ENCODE data around the gene POLE. TPM values are rescaled to one million over a fixed set of nuclear protein-coding genes. Genes with fewer than 3 reads are reported as not detected.

POLE gene
- total RNA-seq, 4 donors from 2014 or later, result 7.2 to 63.8 (median 23.3) TPM

- ATAC-seq, result no peak
- Histone ChIP-seq H3K4me3 (no peak overlapping the region), H3K36me3 (no peaks in the 10 kb centered on the region), H3K27me3 (peaks cover 81% of the 10 kb centered on the region), H3K27ac (no peak overlapping the region), H3K9me3 (peaks cover 0 to 11% (median 0%) of the 10 kb centered on the region in 3 donors), H3K4me1 (peaks cover 0 to 23% (median 3%) of the 10 kb centered on the region in 3 donors)
- WGBS, 2 donors (ENCODE audit: low coverage in 1 of 2), result 45 to 47% methylated on average over 6 to 10 of the region's 25 CpGs
- peak; percentile 8 for TF ChIP-seq POLR2AphosphoS5 (IDR thresholded peaks at IDR 0.05)
- TF ChIP-seq EP300 (IDR thresholded peaks at IDR 0.05), result no peak
- no peak for TF ChIP-seq POLR2A (IDR thresholded peaks at IDR 0.05)
Observed at GRCh38 chr12:132608231-132609171, 78.6 kb downstream of the POLE start.

- Histone ChIP-seq H3K36me3 (no peaks in the 10 kb centered on the region), H3K27ac (no peak overlapping the region), H3K27me3 (peaks cover 94% of the 10 kb centered on the region), H3K4me3 (no peak overlapping the region), H3K4me1 (peaks cover 0 to 25% (median 3%) of the 10 kb centered on the region in 3 donors), H3K9me3 (peaks cover 0 to 10% (median 0%) of the 10 kb centered on the region in 3 donors)
- TF ChIP-seq POLR2AphosphoS5 (IDR thresholded peaks at IDR 0.05) (no peak), CTCF (IDR thresholded peaks at IDR 0.05) (no peak), EP300 (IDR thresholded peaks at IDR 0.05) (no peak), POLR2A (IDR thresholded peaks at IDR 0.05) (no peak)
- ATAC-seq, result no peak
- 50 to 86% methylated on average over 1 to 6 of the region's 19 CpGs for WGBS, 2 donors (ENCODE audit: low coverage in 1 of 2)
Observed at GRCh38 chr12:132606927-132607326, 80.2 kb downstream of the POLE start.

DNA sequence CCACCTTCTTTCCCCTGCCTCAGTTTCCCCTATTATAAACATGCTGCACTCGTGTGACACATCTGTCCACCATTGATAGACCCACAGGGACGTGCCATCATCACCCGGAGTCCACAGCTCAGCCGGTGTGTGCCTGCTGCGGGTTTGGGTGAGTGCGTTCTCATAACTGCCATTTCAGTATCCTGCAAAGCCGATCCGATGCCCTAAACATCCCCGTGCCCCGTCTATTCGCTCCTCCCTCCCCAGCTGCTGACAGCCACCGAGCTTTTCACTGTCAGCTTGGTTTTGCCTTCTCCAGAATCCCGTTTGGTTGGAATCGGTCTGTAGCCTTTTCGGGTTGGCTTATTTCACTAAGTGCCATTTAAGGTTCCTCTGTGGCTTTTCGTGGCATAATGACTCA, 80.7 kb downstream of the POLE start:
- Histone ChIP-seq H3K9me3 (peaks cover 0 to 5% (median 0%) of the 10 kb centered on the region in 3 donors), H3K4me1 (peaks cover 0 to 25% (median 3%) of the 10 kb centered on the region in 3 donors), H3K27ac (no peak overlapping the region), H3K4me3 (no peak overlapping the region), H3K27me3 (peaks cover 89% of the 10 kb centered on the region), H3K36me3 (no peaks in the 10 kb centered on the region)
- ATAC-seq, result no peak
- TF ChIP-seq POLR2A (IDR thresholded peaks at IDR 0.05) (no peak), EP300 (IDR thresholded peaks at IDR 0.05) (no peak), POLR2AphosphoS5 (IDR thresholded peaks at IDR 0.05) (no peak), CTCF (IDR thresholded peaks at IDR 0.05) (no peak)
- WGBS, 2 donors (ENCODE audit: low coverage in 1 of 2), result 50 to 51% methylated on average over 2 to 16 of the region's 16 CpGs

DNA sequence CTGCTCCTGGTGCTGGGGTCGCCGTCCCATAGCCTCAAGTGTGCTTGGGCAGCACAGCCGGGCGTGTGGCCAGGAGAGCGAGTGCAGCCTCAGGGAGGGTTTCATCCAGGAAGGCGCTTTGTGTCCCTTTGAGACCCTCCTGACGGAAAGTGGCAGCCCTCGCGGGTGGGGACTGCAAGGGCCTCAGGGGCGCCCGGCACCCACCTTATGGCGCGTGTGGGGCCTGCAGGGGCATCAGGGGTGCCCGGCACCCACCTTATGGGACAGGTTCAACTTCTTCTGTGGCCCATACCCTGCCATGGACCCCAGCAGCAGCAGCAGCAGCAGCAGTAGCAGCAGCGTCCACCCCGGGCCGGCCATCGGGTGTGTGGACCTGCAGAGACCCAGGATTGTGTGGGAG, 81.2 kb downstream of the POLE start:
- Histone ChIP-seq H3K27ac (no peak overlapping the region), H3K4me1 (peaks cover 0 to 30% (median 5%) of the 10 kb centered on the region in 3 donors), H3K9me3 (no peaks in the 10 kb centered on the region), H3K4me3 (no peak overlapping the region), H3K36me3 (no peaks in the 10 kb centered on the region), H3K27me3 (peaks cover 89% of the 10 kb centered on the region)
- 42 to 100% methylated on average over 2 to 4 of the region's 18 CpGs for WGBS, 2 donors (ENCODE audit: low coverage in 1 of 2)
- no peak for ATAC-seq
- TF ChIP-seq POLR2A (IDR thresholded peaks at IDR 0.05) (no peak), POLR2AphosphoS5 (IDR thresholded peaks at IDR 0.05) (no peak), EP300 (IDR thresholded peaks at IDR 0.05) (no peak), CTCF (IDR thresholded peaks at IDR 0.05) (no peak)

GRCh38 chr12:132604668-132605441, 82.3 kb downstream of the POLE start:
- Histone ChIP-seq H3K27ac (peak overlapping the region in 1 of 4 donors; percentile 80), H3K4me3 (peak overlapping the region in 1 of 2 donors; percentile 47), H3K9me3 (no peaks in the 10 kb centered on the region), H3K4me1 (peaks cover 0 to 31% (median 9%) of the 10 kb centered on the region in 3 donors), H3K36me3 (no peaks in the 10 kb centered on the region), H3K27me3 (peaks cover 82% of the 10 kb centered on the region)
- ATAC-seq, result no peak
- TF ChIP-seq EP300 (IDR thresholded peaks at IDR 0.05), result no peak
- no peak for TF ChIP-seq POLR2A (IDR thresholded peaks at IDR 0.05)
- TF ChIP-seq CTCF (IDR thresholded peaks at IDR 0.05), result no peak
- no peak for TF ChIP-seq POLR2AphosphoS5 (IDR thresholded peaks at IDR 0.05)
- WGBS, 2 donors (ENCODE audit: low coverage in 1 of 2), result 77 to 86% methylated on average over 1 to 5 of the region's 16 CpGs

Data from gastroesophageal sphincter (tissue), 4 donors.